H1 (cell line): ENCODE results near the gene LSM7. TPM values are rescaled to one million over a fixed set of nuclear protein-coding genes. Genes with fewer than 3 reads are reported as not detected.

Experiments used
- ASH2L ChIP-seq: fragments of 200-600, 300-600 bp; sonication (generic); IDR thresholded peaks from one replicate; pipeline ENCODE4 v1.7.1; 2017; ENCODE audit warnings: low read length
- CHD1 ChIP-seq: IDR thresholded peaks from 2 replicates; pipeline ENCODE4 v1.6.1; 2012; ENCODE audit warnings: low read depth, low read length, improper control_type of control experiment
- CREB1 ChIP-seq: IDR thresholded peaks from 2 replicates; pipeline ENCODE4 v1.6.1; 2012; ENCODE audit warnings: inconsistent platforms
- GTF2F1 ChIP-seq: IDR thresholded peaks from 2 replicates; pipeline ENCODE4 v1.6.1; 2012; ENCODE audit warnings: low read depth, low read length, improper control_type of control experiment, borderline replicate concordance
- HDAC6 ChIP-seq: IDR thresholded peaks from one replicate; pipeline ENCODE4 v1.7.1; 2012; ENCODE audit warnings: low read depth, mild to moderate bottlenecking, inconsistent platforms, low read length, moderate library complexity
- POU5F1 ChIP-seq: IDR thresholded peaks from 2 replicates; pipeline ENCODE4 v1.6.1; 2011; ENCODE audit warnings: low read depth, mild to moderate bottlenecking, low read length, moderate library complexity
- RAD21 ChIP-seq, 2 experiments: IDR thresholded peaks in 1 of 2; conservative IDR thresholded peaks in 1 of 2; 2 replicates each; pipeline ENCODE4 v1.6.1; 2011; ENCODE audit warnings: low read depth in 2 of 2, low read length in 2 of 2, improper control_type of control experiment in 1 of 2, inconsistent platforms in 1 of 2, mild to moderate bottlenecking in 1 of 2, moderate library complexity in 1 of 2
- RFX5 ChIP-seq: IDR thresholded peaks from 2 replicates; pipeline ENCODE4 v1.6.1; 2011; ENCODE audit warnings: low read depth, low read length, improper control_type of control experiment, borderline replicate concordance
- RXRA ChIP-seq: IDR thresholded peaks from 2 replicates; pipeline ENCODE4 v1.6.1; 2011; ENCODE audit warnings: low read depth, mild to moderate bottlenecking, low read length, moderate library complexity; ENCODE audit not compliant: insufficient read depth
- SAP30 ChIP-seq: fragments of 300-600 bp; sonication (generic); IDR thresholded peaks from 2 replicates; pipeline ENCODE4 v1.7.1; 2012; ENCODE audit warnings: low read length, moderate library complexity, mild to moderate bottlenecking, inconsistent platforms; ENCODE audit not compliant: insufficient read depth, insufficient replicate concordance
- SIN3A ChIP-seq, 2 experiments: IDR thresholded peaks in 1 of 2; conservative IDR thresholded peaks in 1 of 2; 2 replicates each; pipeline ENCODE4 v1.6.1; 2011 to 2012; ENCODE audit warnings: low read length in 2 of 2, improper control_type of control experiment in 1 of 2, low read depth in 1 of 2, mild to moderate bottlenecking in 1 of 2
- SIX5 ChIP-seq: IDR thresholded peaks from 2 replicates; pipeline ENCODE4 v1.6.1; 2011; ENCODE audit warnings: mild to moderate bottlenecking, low read depth, low read length
- SP2 ChIP-seq: IDR thresholded peaks from 2 replicates; pipeline ENCODE4 v1.6.1; 2012; ENCODE audit warnings: mild to moderate bottlenecking, low read length, inconsistent platforms
- SUZ12 ChIP-seq: fragments of 200-600 bp; sonication (generic); IDR thresholded peaks from 2 replicates; pipeline ENCODE4 v1.6.1; 2012; ENCODE audit warnings: mild to moderate bottlenecking, inconsistent platforms, low read length, moderate library complexity, mixed read lengths
- TEAD4 ChIP-seq: IDR thresholded peaks from 2 replicates; pipeline ENCODE4 v1.6.1; 2012; ENCODE audit warnings: low read depth, low read length, inconsistent platforms, mixed read lengths
- polyA plus RNA-seq, 7 experiments: library from polyadenylated mRNA; depleted of rRNA in 3 of 7; stranded (reverse) in 5 of 7; unstranded in 2 of 7; fragments of >200 nt in 5 of 7; fragments of 200-250 nt in 2 of 7; gene quantifications; 1 replicate in 5 of 7; 2 replicates in 1 of 7; 4 replicates in 1 of 7; pipeline versions ENCODE4 v1.2.1 to v1.2.3, GENCODE V29; 2011 to 2013; ENCODE audit warnings: missing spikeins in 2 of 7, mixed read lengths in 2 of 7
- total RNA-seq: library from RNA; stranded (reverse); fragmentation: NEBNext Ultra II Directional; extraction: Animal tissue kit (Norgen Biotek cat#: 25700); gene quantifications from 2 replicates; pipeline ENCODE4 v1.2.1, GENCODE V29; 2021
- TF ChIP-seq, protein P1 (sequence below): IDR thresholded peaks from 2 replicates; pipeline ENCODE4 v1.6.1; 2011; ENCODE audit warnings: low read depth, mild to moderate bottlenecking, low read length; ENCODE audit not compliant: insufficient read depth
- TF ChIP-seq, protein P2 (sequence below): IDR thresholded peaks from 2 replicates; pipeline ENCODE4 v1.6.1; 2012; ENCODE audit warnings: inconsistent platforms

The LSM7 gene
- total and polyA plus RNA-seq, 2 of the 8 experiments (the other 6 are each of a cell fraction or from before 2014, with no cell fraction given) = 228 to 1,335 TPM

DNA sequence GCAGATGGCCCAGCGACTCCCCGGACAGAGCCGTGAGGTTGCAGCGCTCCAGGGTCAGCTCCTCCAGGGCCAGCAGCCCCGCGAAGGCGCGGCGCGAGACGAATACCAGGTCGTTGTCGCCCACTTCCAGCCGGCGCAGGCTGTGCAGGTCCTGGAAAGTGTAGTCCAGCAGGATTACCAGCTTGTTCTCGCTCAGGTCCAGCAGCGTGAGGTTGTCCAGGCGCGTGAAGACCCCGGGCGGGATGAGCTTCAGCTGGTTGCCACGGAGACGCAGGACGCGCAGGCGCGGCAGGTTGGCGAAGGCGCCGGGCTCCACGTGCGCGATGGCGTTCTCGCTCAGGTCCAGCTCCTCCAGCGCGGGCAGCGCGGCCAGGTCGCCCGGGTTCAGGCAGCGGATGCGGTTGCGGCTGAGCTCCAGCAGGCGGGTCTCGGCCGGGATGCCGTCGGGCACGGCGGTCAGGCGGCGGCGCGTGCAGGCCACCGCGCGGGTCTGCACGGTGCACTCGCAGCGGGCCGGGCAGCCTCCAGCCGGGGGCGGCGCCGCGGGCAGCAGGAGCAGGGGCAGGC, 37.1 kb downstream of the LSM7 start (continued):
- TF ChIP-seq, protein P1, sequence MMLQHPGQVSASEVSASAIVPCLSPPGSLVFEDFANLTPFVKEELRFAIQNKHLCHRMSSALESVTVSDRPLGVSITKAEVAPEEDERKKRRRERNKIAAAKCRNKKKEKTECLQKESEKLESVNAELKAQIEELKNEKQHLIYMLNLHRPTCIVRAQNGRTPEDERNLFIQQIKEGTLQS = no peak
- TF ChIP-seq CREB1 (no peak), CHD1 (no peak), RFX5 (no peak), GTF2F1 (no peak), SIN3A (conservative IDR thresholded peaks at IDR 0.05 in 1 of 2, IDR thresholded peaks at IDR 0.05 in 1 of 2; ENCODE audit: low read depth in 1 of 2, low read length in 2 of 2) (peak; percentile 74 to 92; a peak in 2 of 4 replicates), RAD21 (IDR thresholded peaks at IDR 0.05 in 1 of 2, conservative IDR thresholded peaks at IDR 0.05 in 1 of 2; ENCODE audit: low read depth in 2 of 2, low read length in 2 of 2) (peak in 1 of 2 experiments; percentile 9; a peak in 2 of 4 replicates), TEAD4 (no peak), RXRA (no peak), ASH2L (no peak), SIX5 (no peak), SUZ12 (peak; percentile 1; the same call in 1 of the 2 replicates), POU5F1 (no peak), SP2 (no peak), SAP30 (no peak), HDAC6 (no peak)
- TF ChIP-seq, protein P2, sequence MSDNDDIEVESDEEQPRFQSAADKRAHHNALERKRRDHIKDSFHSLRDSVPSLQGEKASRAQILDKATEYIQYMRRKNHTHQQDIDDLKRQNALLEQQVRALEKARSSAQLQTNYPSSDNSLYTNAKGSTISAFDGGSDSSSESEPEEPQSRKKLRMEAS = peak; percentile 96
